NCI-H1105 treated with DMSO at 0.1 percent for 48 hours (cell line): Measurements from ENCODE around the gene APCDD1.

Experiments used
- DNase-seq: peaks from one replicate; lab custom pipeline; 2025; lab: John Stamatoyannopoulos, UW

Gene APCDD1

GRCh38 chr18:10432781-10433180 lies 21.7 kb upstream of the APCDD1 start:
- no peak for DNase-seq

GRCh38 chr18:10436160-10436559 lies 18.3 kb upstream of the APCDD1 start:
- DNase-seq: no peak

- DNase-seq: no peak
Measured at GRCh38 chr18:10437837-10438236, 16.6 kb upstream of the APCDD1 start.

- DNase-seq: no peak
Measured at GRCh38 chr18:10439898-10440297, 14.5 kb upstream of the APCDD1 start.

GRCh38 chr18:10440884-10441283 lies 13.6 kb upstream of the APCDD1 start:
- DNase-seq: no peak

- DNase-seq: no peak
Measured at GRCh38 chr18:10441472-10441871, 13.0 kb upstream of the APCDD1 start.

- no peak for DNase-seq
Measured at GRCh38 chr18:10442551-10442971, 11.9 kb upstream of the APCDD1 start.

GRCh38 chr18:10443001-10443400 lies 11.4 kb upstream of the APCDD1 start:
- DNase-seq: no peak

- DNase-seq: no peak
Measured at GRCh38 chr18:10444314-10445006, 10.0 kb upstream of the APCDD1 start.

- DNase-seq: no peak
Measured at GRCh38 chr18:10449396-10449795, 5.0 kb upstream of the APCDD1 start.

- no peak for DNase-seq
Measured at GRCh38 chr18:10450986-10451385, 3.4 kb upstream of the APCDD1 start.

GRCh38 chr18:10453261-10453805 lies 1.1 kb upstream of the APCDD1 start:
- DNase-seq: no peak

- no peak for DNase-seq
Measured at GRCh38 chr18:10454681-10455557, 484 bp downstream of the APCDD1 start.

- peak; percentile 6 for DNase-seq
Measured at GRCh38 chr18:10455726-10456453, 1.5 kb downstream of the APCDD1 start.

GRCh38 chr18:10456718-10457117 lies 2.3 kb downstream of the APCDD1 start:
- no peak for DNase-seq

GRCh38 chr18:10457128-10457527 lies 2.7 kb downstream of the APCDD1 start:
- no peak for DNase-seq

- no peak for DNase-seq
Measured at GRCh38 chr18:10457767-10458166, 3.3 kb downstream of the APCDD1 start.

- no peak for DNase-seq
Measured at GRCh38 chr18:10458691-10459090, 4.3 kb downstream of the APCDD1 start.

GRCh38 chr18:10459587-10459986 lies 5.2 kb downstream of the APCDD1 start:
- DNase-seq: peak; percentile 50

GRCh38 chr18:10460414-10461018 lies 6.1 kb downstream of the APCDD1 start:
- no peak for DNase-seq

GRCh38 chr18:10461989-10462388 lies 7.6 kb downstream of the APCDD1 start:
- no peak for DNase-seq

GRCh38 chr18:10462597-10462996 lies 8.2 kb downstream of the APCDD1 start:
- no peak for DNase-seq
